ENCODE data around the gene CAST.

DNA sequence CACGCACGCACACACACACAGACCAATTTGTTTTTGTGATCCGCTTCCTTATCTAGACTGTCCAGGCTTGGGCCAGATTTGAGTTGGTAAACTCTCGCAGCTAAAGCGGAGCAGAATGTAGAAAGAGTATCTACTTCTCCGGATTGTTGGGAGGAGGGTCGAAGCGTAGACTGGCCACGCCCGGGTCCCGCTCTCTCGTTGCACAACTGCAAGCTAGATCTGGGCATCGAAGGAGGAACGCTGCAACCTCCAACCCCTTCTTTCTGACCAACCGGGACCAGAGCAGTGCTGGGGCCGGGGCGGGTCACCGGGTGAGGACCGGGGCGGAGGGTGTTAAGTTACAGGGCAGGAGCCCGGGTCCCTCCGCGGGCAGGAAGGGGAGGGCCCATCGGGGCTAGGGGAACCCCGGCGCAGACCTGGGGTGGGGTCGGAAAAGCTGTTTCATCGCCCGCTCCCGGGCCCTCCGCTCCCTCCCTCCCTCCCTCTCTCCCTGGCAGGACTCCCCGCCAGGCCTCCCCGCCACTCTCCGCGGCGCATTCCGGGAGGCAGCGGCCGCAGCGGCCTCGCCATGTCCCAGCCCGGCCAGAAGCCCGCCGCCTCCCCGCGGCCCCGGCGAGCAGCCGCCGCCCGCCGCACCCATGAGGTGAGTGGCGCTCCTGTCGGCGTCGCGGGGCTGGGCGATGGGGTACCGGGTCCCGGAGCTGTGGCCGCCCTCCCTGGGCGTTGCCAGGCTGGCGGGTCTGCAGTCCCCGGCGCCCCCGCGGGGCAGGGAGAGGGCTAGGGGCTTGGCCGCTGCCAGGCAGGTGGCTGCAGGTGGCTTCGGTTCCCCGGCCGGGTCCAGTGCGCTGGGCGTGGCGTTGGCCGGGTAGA lies at the start of gene CAST:
- TF ChIP-seq SUZ12 (IDR thresholded peaks at IDR 0.05; ENCODE audit: extremely low read depth, insufficient read depth, insufficient read length) (no peak), ZNF274 (IDR thresholded peaks at IDR 0.05; ENCODE audit: low read depth, low read length) (no peak)

Measured in NT2/D1 (cell line).